ENCODE measurements around the gene CAMK2B.
"Not testable (repeated sequence)": the region's sequence is repeated elsewhere in the genome, so short reads cannot be mapped to it uniquely, and the experiment has no call there.

CAMK2B gene

GRCh38 chr7:44200699-44201461 lies 124.5 kb downstream of the CAMK2B start, which contains the start of gene YKT6:
YKT6 (plus strand) TSS chr7:44200978; CDS start chr7:44201136, 158 bp downstream.
- Histone ChIP-seq H3K4me3 (ENCODE audit: low read depth, low read length) (peak within 1 kb of the TSS; percentile 99), H3K27ac (peak within 1 kb of the TSS; percentile 41), H3K36me3 (replicated peaks) (peaks cover 22% of the 10 kb centered on the region), H3K27me3 (replicated peaks) (no peaks in the 10 kb centered on the region)
- DNase-seq, result peak; percentile 92
- peak; percentile 54 for TF ChIP-seq CTCF (IDR thresholded peaks at IDR 0.05; ENCODE audit: low read depth, low read length, missing control alignments)
- in situ Hi-C loops (cut with HindIII; ENCODE audit: low pct_ligation_motif_present, low sequenced_read_pairs), result no loop called here

DNA sequence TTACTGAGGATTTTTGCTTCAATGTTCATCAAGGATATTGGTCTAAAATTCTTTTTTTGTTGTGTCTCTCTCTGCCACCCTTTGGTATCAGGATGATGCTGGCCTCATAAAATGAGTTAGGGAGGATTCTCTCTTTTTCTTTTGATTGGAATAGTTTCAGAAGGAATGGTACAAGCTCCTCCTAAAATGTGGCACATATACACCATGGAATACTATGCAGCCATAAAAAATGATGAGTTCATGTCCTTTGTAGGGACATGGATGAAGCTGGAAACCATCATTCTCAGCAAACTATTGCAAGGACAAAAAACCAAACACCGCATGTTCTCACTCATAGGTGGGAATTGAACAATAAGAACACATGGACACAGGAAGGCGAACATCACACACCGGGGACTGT lies 125.2 kb downstream of the CAMK2B start:
- H3K27me3 ChIP-seq (replicated peaks); H3K4me3 ChIP-seq (ENCODE audit: low read depth, low read length); DNase-seq; H3K27ac ChIP-seq; in situ Hi-C loops (cut with HindIII; ENCODE audit: low pct_ligation_motif_present, low sequenced_read_pairs): not testable (repeated sequence)
- H3K36me3 ChIP-seq (replicated peaks), result peaks cover 16% of the 10 kb centered on the region

- H3K4me3 ChIP-seq (ENCODE audit: low read depth, low read length), result no peak overlapping the region
- no peak for TF ChIP-seq CTCF (IDR thresholded peaks at IDR 0.05; ENCODE audit: low read depth, low read length, missing control alignments)
- H3K36me3 ChIP-seq (replicated peaks), result no peaks in the 10 kb centered on the region
- no peaks in the 10 kb centered on the region for H3K27me3 ChIP-seq (replicated peaks)
- DNase-seq, result no peak
- in situ Hi-C loops (cut with HindIII; ENCODE audit: low pct_ligation_motif_present, low sequenced_read_pairs), result no loop called here
- H3K27ac ChIP-seq, result no peak overlapping the region
Measured at GRCh38 chr7:44197474-44197873, 127.9 kb downstream of the CAMK2B start.

DNA sequence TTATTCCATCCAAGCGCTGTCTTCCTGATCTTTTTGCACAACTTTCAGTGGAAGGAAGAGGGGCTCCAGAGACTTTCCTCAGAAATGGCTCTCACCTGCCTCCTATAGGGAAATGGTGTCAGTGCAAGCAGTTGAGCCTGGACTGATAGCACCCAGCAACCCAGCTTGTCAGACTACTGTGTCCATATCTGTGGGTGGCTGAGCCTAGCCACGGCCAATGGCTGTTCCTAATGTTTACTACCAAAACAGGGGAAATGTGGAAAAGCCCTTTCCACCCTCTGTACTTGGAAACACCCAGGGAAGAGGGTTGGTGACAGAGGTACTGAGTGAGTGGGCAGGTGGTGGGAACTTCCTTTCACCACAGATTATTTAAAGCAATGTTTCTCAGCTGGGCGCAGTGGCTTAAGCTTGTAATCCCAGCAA lies 128.9 kb downstream of the CAMK2B start:
- no peak overlapping the region for H3K4me3 ChIP-seq (ENCODE audit: low read depth, low read length)
- no peaks in the 10 kb centered on the region for H3K27me3 ChIP-seq (replicated peaks)
- TF ChIP-seq CTCF (IDR thresholded peaks at IDR 0.05; ENCODE audit: low read depth, low read length, missing control alignments), result peak; percentile 90
- H3K36me3 ChIP-seq (replicated peaks), result no peaks in the 10 kb centered on the region
- in situ Hi-C loops (cut with HindIII; ENCODE audit: low pct_ligation_motif_present, low sequenced_read_pairs), result no loop called here
- peak; percentile 55 for DNase-seq
- no peak overlapping the region for H3K27ac ChIP-seq

DNA sequence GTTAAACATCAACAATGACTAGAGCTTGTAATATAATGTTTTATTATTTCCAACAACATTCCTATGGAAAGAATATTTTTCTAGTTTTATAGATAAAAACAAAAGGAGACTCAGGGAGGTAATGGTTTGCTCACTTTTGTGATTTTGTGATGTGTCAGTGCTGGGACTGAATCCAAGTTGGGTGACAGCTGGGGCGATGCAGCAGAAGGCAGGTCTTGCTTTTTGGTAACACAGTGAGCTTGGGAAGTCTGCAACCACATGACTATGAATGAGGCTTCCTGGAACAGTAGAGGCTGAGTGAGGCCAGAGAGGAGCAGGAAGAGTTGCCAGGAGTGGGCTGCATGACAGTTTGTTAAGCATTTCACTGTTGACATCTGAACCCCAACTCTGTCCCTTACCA lies 129.5 kb downstream of the CAMK2B start:
- in situ Hi-C loops (cut with HindIII; ENCODE audit: low pct_ligation_motif_present, low sequenced_read_pairs), result no loop called here
- TF ChIP-seq CTCF (IDR thresholded peaks at IDR 0.05; ENCODE audit: low read depth, low read length, missing control alignments), result no peak
- H3K27me3 ChIP-seq (replicated peaks), result no peaks in the 10 kb centered on the region
- H3K4me3 ChIP-seq (ENCODE audit: low read depth, low read length), result no peak overlapping the region
- H3K27ac ChIP-seq, result no peak overlapping the region
- no peak for DNase-seq
- H3K36me3 ChIP-seq (replicated peaks), result no peaks in the 10 kb centered on the region

DNA sequence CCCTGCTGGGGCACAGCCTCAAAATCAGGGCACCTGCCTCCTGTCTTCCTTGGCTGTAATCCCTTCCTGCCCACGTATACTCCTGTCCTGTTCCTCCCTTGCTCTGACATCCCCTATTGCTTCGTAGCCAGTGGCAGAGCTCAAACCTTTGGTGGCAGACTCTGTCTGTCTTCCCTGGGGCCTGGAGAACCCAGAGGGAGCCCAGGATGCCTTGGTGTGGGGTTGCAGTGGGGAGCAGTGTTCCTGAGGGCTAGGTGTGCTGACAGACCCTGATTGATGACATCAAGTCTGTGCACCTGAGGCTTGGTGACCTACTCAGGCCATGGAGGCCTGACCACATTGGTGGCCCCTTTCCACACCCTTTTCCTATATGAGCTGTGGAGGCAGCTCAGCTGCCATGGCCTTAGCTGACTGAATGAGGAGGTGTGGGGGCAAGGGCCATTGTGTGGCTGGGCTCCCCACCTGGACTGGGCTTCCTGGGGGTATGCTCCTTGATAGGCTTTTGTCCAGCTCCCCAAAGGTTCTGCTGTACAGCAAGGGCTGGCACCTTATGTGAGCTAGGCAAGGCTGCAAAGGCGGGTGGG lies 130.7 kb downstream of the CAMK2B start:
- H3K36me3 ChIP-seq (replicated peaks), result no peaks in the 10 kb centered on the region
- H3K4me3 ChIP-seq (ENCODE audit: low read depth, low read length), result no peak overlapping the region
- in situ Hi-C loops (cut with HindIII; ENCODE audit: low pct_ligation_motif_present, low sequenced_read_pairs), result no loop called here
- DNase-seq, result no peak
- no peaks in the 10 kb centered on the region for H3K27me3 ChIP-seq (replicated peaks)
- no peak overlapping the region for H3K27ac ChIP-seq
- TF ChIP-seq CTCF (IDR thresholded peaks at IDR 0.05; ENCODE audit: low read depth, low read length, missing control alignments), result no peak

Measured in brain microvascular endothelial cell (primary cell).